HG03432 (cell line): ENCODE results near the gene ZC3H18.
A peak's percentile ranks its signal among the peaks of the same experiment; 100 is the strongest.

Source experiments
- ATAC-seq: cut with Tn5 transposase; IDR thresholded peaks from one replicate; pipeline ENCODE4 v1.9.1; 2021; ENCODE audit warnings: mild to moderate bottlenecking, moderate library complexity; ENCODE audit not compliant: unreplicated experiment

ZC3H18 gene

DNA sequence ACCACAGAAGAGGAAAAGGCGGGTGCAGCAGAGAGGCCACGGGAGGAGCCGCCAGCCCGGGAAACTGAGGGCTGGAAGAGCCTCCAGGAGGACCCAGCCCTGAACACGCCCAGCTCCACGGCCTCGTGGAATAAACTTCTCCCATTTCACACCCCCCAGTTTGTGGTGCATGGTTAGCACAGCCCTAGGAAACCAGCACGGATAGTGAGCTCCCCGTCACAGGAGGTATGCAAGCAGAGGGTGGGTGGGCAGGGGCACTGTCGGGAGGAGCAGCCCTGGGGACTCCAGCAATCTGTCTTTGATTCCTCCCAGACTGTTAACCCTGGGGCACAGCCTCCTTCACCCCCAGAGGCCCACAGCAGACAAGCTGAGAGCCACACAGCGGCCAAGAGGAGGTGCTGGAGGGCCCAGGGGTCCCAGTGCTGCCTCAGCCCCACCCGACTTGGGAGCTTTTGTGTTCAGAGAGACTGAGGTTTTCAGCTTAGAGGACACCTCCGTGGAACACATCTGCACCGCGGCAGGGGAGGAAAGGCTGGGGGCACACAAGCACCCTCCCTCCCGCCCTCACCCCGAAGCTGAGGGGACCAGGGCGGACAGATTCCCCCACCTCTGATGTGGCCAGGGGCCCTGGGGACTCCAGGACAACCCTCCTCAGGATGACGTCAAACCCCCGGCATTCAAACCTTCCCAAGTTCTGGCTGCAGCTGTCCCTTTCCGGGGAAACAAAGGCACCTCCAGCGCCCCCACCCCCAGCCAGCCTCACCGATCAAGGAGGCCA is 66.5 kb downstream of the ZC3H18 start:
- no peak for ATAC-seq

DNA sequence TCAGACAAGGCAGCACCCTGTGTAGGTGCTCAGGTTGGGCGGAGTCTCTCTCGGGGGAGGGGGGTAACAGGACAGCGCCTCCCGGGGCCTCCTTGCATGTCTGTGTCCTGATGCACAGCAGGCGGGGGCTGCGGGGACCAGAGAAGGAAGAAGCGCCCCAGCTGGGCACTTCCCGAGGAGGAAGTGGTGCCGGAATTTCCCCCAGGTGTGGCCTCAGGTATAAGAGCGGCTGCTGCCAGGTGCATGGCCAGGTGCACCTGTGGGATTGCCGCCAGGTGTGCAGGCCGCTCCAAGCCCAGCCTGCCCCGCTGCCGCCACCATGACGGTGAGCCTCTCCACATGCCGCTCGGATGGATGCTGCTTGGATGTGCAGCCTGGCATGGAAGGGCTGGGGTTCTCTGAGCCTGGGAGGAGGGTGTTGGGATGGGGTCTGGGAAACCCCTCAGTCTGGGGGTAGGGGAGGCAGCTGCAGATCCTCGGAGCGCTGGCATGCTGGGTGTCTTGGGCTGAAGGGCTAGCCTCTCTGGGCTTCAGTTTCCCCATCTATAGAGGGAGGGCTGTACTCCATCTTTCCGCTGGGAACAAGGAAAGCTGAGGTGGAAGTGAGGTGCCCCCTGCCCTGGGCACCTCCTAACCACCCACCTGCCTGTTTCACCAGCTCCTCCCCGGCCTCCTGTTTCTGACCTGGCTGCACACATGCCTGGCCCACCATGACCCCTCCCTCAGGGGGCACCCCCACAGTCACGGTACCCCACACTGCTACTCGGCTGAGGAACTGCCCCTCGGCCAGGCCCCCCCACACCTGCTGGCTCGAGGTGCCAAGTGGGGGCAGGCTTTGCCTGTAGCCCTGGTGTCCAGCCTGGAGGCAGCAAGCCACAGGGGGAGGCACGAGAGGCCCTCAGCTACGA is 68.4 kb downstream of the ZC3H18 start, which contains the start of gene IL17C:
Gene IL17C, plus strand, starts transcription at position 250 of the 908 bp plus-strand sequence. Its CDS starts 70 bp downstream, at position 320.
- no peak for ATAC-seq

GRCh38 chr16:88639231-88640038 is 69.2 kb downstream of the ZC3H18 start:
- ATAC-seq = no peak

- ATAC-seq = no peak
These were observed 69.9 kb downstream of the ZC3H18 start for GRCh38 chr16:88640039-88640495.

- ATAC-seq = no peak
These were observed 70.5 kb downstream of the ZC3H18 start for GRCh38 chr16:88640498-88641247.

GRCh38 chr16:88642881-88643643 is 72.9 kb downstream of the ZC3H18 start:
- no peak for ATAC-seq

GRCh38 chr16:88643644-88643932 is 73.4 kb downstream of the ZC3H18 start:
- ATAC-seq = no peak

DNA sequence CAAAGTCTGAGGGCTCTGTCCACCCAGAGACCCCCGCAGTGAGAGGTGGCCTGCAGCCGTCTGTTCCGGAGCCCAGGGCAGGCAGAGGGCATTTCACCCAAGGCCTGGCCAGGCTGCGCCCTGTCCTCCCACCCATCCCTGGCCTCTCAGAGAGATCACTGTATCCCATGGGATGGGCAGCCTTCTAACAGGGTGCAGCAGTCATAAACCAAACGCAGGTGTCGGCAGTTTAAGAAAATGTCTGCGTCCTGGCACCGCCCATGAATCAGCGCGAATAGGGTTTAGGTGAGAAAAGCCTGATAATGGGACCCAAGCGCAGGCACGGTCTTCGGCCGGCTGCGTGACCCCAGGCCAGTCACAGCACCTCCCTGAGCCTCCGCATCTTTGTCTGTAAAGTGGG is 75.3 kb downstream of the ZC3H18 start:
- ATAC-seq = no peak

- ATAC-seq = no peak
These were observed 75.7 kb downstream of the ZC3H18 start for GRCh38 chr16:88645941-88646340.

DNA sequence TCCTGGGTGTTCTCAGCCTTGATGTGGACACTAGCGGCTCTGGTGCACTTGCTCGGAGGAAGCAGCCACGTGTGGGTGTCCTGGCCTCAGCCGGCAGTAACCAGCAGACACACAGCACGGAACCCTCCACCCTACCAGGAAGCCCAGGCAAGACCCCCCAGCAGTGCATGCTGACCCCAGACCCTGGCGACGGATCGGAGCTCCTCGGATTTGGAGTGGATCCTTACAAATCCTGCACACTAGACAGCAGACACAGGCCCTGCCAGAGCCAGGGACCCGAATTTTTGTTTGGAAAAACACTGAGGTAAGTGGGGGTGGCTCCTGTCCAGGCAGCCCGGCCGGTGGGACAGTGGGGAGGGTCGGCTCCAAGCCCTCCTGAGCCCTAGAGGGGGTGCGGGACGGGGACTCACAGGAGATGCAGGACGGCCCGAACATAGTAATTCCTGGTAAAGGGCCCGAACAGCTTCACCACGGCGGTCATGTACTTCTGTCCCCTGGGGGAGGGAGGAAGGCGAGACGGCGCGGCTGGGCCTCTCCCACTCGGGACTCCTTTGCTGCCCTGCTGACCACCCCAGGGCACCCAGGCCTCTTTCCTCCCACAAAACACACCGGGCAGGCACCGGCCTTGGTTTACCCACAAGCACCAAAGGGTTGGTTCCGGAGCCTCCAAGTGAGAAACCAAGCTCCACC is 76.3 kb downstream of the ZC3H18 start:
- no peak for ATAC-seq

- no peak for ATAC-seq
These were observed 77.2 kb downstream of the ZC3H18 start for GRCh38 chr16:88647178-88648070.

DNA sequence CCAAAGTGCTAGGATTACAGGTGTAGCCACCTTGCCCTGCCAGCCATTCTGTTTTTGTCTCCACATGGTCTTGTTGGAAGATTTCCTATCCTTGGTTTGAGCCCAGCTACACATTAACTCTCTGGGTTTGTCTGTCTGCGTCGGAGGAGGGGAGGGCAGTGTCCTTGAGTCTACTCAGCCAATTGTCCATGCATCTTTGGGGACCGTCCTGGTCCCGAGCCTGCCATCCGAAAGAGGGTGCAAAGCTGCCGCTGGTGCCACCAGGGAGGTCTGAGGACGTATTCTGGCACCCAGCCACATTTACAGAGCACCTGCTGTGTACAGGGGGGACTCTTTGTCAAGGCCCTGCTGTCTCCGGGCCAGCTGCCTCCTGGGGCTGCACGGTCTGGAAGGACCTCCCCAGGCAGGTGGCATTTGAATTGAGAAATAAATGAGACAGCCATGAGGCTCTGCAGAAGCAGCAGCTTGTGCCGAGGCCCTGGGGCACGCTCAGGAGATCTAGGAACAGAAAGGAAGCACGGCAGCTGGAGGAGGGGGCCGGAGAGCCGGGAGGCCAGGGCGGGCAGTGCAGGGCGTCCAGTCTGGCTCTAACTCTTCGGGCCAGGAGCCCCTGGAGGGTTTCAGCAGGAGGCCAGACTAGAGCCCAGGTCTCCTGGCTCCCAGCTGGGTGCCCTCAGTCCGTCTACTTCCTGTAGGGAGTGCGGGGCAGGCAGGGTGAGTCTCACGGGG is 79.2 kb downstream of the ZC3H18 start:
- ATAC-seq = no peak

- ATAC-seq = peak; percentile 11
These were observed 79.9 kb downstream of the ZC3H18 start for GRCh38 chr16:88649924-88650748.

- ATAC-seq = peak; percentile 71
These were observed 80.6 kb downstream of the ZC3H18 start, which contains the start of gene CYBA for GRCh38 chr16:88650749-88651275. TSS of gene CYBA (minus strand) at chr16:88651053. CDS start at chr16:88651013, 40 bp downstream.

DNA sequence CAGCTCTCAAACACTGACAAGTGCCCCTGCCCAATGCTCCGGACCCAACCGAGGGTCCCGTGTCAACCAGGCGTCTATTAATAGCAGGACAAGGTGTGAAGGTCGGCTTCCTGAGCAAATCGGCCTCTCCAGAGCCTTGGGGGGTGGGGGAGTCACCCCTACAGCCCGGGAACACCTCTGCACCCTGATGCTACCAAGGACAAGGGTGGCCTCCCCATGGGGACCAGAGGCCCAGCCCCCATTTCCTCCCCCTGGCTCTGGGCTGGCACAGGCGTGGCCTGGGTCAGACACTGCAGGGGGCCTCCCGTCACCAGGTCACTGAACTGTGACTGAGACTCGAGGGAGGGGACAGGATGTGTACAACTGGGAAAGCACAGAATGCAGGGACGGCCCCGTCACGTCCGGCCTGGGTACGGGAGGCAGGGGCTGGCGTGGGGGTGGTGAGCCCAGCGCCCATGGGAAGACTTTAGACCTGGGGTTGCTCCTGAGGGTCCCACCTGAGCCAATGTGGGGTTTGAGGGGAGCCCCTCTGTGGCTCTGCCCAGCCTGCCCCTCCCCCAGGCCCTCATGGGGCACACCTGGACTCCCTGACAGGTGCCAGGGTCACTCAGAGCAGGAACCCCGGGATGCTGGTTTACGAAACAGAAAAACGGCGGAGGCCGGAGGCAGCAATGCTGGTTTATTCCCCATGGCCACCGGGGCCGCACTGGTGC is 81.2 kb downstream of the ZC3H18 start:
- peak; percentile 76 for ATAC-seq
